HCEC 1CT (cell line): ENCODE data around the gene PANX2.
A peak's percentile ranks its signal among the peaks of the same experiment; 100 is the strongest.
"Not testable (repeated sequence)": the region's sequence is repeated elsewhere in the genome, so short reads cannot be mapped to it uniquely, and the experiment has no call there.

Experiments
- DNase-seq: peaks from one replicate; pipeline ENCODE4 v3.0.0-alpha.2; 2017

The PANX2 gene, protein sequence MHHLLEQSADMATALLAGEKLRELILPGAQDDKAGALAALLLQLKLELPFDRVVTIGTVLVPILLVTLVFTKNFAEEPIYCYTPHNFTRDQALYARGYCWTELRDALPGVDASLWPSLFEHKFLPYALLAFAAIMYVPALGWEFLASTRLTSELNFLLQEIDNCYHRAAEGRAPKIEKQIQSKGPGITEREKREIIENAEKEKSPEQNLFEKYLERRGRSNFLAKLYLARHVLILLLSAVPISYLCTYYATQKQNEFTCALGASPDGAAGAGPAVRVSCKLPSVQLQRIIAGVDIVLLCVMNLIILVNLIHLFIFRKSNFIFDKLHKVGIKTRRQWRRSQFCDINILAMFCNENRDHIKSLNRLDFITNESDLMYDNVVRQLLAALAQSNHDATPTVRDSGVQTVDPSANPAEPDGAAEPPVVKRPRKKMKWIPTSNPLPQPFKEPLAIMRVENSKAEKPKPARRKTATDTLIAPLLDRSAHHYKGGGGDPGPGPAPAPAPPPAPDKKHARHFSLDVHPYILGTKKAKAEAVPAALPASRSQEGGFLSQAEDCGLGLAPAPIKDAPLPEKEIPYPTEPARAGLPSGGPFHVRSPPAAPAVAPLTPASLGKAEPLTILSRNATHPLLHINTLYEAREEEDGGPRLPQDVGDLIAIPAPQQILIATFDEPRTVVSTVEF

GRCh38 chr22:50170453-50171318 lies at the start of gene PANX2:
PANX2 (plus strand) TSS chr22:50170731; CDS start chr22:50170731, 0 bp downstream.
- DNase-seq, result no peak

- no peak for DNase-seq
Measured at GRCh38 chr22:50121202-50121740, 49.3 kb upstream of the PANX2 start.

GRCh38 chr22:50123119-50123518 lies 47.4 kb upstream of the PANX2 start:
- DNase-seq, result no peak

- DNase-seq, result no peak
Measured at GRCh38 chr22:50125029-50125428, 45.5 kb upstream of the PANX2 start.

DNA sequence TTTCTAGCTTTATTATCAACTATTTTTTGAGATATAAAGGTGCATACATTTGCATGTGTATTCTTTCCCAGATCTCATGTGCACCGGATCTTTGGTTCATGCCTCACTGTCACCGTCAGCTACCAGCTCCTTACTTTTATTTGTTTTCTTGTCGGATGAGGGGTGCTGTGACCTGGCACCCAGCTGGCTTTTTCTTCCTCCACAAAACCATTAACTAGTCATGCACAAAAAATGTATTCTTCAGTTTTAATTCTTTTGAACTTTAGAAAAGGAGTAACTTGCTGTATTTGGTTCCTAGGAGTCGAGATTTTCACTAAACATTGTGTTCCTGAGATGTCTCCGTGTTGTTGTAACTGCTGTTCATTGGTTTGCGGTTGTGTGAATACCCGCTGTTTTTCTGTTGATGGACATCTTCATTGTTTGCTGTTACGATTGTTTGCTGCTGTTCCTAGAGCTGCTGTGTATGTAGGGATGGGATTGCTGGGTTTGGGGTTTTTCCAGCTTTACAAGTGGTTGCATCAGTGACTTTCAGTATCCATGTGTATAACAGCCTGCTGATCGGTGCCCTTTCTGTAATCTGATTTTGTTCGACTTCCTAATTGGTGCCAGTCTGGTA lies 41.3 kb upstream of the PANX2 start:
- DNase-seq, result no peak

GRCh38 chr22:50131894-50132293 lies 38.6 kb upstream of the PANX2 start:
- no peak for DNase-seq

DNA sequence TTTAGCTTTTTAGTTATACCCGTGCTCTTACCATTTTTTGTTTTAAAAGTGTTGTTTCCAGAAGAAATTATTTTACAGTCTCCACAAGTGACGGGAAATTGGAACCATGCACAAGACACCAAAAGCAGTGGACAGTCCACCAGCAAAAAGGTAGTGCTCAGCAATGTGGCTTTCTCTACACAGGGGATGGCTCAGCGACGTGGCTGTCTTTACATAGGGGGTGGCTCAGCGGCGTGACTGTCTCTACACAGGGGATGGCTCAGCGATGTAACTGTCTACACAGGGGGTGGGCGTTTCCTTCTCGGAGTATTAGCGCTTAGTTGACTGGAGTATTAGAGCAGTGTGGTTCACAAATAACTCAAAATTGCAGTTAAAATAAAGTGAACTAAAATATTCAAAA lies 36.0 kb upstream of the PANX2 start:
- no peak for DNase-seq

GRCh38 chr22:50136581-50137015 lies 33.9 kb upstream of the PANX2 start:
- no peak for DNase-seq

DNA sequence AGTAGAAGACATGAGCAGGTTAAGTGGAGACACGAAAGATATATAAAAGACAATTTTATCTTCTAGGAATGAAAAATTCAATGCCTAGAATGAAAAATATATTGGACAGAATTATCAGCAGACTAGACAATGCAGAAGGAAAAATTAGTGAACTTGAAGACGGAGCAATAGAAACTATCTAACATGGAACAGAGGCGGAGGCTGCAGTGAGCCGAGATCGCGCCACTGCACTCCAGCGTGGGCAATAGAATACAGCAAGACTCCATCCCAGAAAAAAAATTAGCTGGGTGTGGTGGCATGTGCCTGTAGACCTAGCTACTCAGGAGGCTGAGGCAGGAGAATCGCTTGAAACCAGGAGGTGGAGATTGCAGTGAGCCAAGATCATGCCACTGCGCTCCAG lies 33.3 kb upstream of the PANX2 start:
- not testable (repeated sequence) for DNase-seq

GRCh38 chr22:50138041-50138440 lies 32.5 kb upstream of the PANX2 start:
- DNase-seq, result no peak

DNA sequence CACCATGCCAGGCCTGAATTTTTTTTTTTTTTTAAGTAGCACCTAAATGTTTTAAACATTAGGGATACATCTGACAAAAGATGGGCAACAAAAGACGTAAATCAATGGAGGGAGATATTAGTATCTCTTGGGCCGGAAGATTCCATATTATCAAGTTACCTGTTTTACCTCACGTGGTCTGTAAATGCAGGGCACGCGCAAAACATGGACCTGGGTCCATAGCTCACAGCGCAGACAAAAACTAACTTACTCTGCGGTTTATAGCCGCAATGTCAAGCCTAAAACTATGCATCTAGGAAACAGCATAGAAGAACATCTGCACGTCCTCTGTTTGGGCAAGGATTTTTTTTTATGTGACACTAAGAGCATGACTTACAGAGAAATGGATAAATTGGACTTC lies 31.5 kb upstream of the PANX2 start:
- DNase-seq, result no peak

- no peak for DNase-seq
Measured at GRCh38 chr22:50139843-50140415, 30.6 kb upstream of the PANX2 start.

GRCh38 chr22:50140615-50141014 lies 29.9 kb upstream of the PANX2 start:
- no peak for DNase-seq

DNA sequence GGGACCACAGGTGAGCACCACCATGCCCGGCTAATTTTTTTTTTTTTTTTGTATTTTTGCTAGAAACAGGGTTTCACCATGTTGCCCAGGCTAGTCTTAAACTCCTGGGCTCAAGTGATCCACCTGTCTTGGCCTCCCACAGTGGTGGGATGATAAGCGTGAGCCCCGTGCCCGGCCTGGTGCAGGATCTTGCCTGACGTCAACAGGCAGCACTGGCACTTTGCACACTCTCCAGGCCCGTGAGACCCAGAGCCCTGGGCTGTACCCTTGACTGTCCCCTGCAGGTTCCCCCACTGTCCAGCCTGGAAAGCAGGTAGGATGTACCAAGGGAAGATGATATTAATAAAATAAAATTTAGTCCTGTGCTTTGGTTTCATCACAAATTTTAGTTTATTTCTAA lies 29.1 kb upstream of the PANX2 start:
- DNase-seq, result no peak

DNA sequence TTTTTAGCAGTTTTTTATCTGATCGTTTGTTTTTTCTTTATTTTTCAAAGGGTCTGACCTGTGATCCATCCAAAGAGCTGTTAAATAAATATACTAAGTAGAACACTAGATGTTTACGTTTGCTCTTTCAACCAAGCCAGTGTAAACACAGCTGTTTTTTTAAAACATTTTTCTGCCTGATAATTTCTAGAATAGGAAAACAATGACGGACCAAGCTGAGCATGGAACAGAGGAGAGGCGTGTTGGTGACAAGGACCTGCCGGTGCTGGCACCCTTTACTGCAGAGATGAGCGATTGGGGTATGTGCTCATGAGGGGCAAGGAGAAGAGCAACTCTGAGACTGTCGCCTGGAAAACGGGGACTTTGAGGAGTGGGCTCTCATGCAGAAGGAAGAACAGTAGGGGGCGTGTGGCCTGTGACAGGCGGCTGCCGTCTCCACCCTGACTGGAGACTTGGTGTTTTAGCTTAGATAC lies 28.6 kb upstream of the PANX2 start:
- DNase-seq, result no peak

DNA sequence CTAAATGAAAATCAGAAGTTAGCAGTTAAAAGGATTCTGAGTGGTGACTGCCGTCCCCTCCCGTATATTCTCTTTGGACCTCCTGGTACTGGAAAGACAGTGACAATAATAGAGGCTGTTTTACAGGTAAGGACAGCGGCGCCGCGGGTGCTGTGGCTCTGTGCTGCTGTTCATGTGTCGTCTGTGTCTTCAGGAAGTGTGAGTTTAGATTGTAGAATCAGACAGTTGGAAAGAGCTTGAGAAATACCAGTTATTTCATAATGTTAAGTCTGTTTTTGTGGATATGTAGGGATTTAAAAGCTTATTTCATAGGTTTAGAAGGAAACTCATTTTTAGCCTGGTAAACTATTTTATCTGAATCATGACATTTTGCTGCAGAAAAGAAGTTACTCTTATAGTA lies 27.4 kb upstream of the PANX2 start:
- DNase-seq, result no peak

DNA sequence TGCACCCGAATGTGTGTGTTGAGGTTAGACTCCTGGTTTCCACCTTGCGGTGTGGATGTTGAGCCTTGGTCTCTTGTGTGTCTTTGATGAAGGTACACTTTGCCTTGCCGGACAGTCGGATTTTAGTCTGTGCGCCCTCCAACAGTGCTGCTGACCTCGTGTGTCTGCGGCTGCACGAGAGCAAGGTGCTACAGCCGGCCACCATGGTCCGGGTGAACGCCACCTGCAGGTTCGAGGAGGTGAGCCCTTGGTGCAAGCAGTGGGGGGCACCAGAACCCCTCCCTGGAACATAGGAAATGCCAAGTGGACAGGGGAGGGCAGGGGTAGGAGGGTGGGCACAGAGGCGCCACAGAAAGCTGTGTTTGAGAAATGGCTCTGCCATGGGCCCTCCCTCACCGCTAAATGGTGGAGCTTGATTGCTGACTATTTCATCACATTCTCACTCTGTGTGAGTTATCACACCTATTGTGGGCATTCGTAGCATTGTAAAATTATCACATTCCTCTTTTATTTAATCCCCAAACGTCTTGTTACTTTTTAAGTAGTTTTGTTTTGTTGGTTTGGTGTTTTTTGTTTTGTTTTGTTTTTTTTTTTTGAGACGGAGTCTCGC lies 26.4 kb upstream of the PANX2 start:
- no peak for DNase-seq

GRCh38 chr22:50145721-50146438 lies 24.7 kb upstream of the PANX2 start:
- no peak for DNase-seq

- peak; percentile 77 for DNase-seq
Measured at GRCh38 chr22:50146439-50147238, 23.9 kb upstream of the PANX2 start.
